GM19238 (cell line): ENCODE results near the gene SCAF8.

Experiments
- DNase-seq: peaks from one replicate; pipeline ENCODE4 v3.0.0; 2011; ENCODE audit warnings: low spot score; ENCODE audit not compliant: insufficient read length

The SCAF8 gene

DNA sequence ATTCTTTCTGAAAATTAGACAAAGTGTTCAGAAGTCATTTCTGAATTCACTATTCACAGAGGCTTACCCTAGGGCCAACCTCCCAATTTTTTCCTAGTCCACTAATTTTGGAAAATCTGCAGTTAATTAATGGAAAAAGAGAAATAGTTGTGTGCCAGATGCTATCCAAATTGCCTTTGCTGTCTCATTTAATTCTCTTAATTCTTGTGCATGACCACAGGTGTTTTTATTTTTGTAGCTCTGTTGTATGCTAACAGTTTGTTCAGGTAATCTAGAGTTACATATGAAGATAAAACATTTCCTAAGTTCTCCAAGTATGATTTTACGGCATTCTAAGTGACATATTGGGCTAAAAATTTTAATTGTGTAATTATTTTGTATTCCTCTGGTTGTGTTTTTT is 96.8 kb downstream of the SCAF8 start:
- no peak for DNase-seq

DNA sequence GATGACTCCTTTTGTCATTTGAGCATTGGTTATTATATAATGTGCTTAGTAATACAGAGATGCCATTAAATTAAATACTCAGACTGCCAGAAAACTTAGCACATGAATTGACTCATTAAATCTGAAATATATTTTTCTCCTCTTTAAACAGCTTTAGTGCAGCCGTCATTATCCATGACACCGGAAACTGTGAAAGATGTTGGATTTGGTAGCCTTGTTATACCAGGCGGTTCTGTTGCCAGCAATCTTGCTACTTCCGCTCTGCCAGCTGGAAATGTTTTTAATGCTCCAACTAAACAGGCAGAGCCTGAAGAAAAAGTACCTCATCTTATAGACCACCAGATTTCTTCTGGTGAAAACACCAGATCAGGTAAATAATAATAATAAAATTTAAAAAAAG is 97.6 kb downstream of the SCAF8 start:
- no peak for DNase-seq

DNA sequence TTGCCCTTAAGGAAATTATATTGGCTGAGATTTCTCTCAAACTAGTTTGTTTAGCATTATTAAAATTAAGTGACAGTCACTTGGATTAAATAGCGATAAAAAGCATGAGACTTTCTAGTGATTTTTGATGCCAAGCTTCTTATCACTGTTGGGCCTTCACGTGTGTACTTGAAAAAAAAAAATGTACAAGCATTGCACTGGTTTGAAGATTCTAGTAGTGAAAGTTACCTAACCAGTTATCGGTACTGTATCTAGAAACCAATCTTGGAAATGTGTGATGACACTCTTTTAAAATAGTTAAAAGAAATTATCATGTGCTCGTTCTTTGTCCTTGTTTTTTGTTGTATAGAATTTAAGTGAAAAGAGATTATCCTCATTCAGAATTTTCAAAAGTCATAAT is 102.1 kb downstream of the SCAF8 start:
- DNase-seq = no peak

DNA sequence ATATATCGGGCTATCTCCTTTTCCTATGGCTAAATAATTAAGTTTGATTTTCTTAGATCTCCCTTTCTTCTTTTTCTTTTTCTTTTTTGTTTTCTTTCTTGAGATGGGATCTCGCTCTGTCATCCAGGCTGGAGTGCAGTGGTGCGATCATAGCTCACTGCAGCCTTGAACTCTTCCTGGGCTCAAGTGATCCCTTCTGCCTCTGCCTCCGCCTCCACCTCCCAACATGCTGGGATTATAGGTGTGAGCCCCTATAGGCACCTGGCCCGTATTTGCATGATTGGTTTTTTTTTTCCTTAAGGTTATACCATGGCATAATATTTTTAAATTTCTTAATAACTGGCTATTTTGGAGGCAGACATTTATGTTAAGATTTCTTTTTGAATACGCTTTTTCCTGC is 106.3 kb downstream of the SCAF8 start:
- DNase-seq = no peak

DNA sequence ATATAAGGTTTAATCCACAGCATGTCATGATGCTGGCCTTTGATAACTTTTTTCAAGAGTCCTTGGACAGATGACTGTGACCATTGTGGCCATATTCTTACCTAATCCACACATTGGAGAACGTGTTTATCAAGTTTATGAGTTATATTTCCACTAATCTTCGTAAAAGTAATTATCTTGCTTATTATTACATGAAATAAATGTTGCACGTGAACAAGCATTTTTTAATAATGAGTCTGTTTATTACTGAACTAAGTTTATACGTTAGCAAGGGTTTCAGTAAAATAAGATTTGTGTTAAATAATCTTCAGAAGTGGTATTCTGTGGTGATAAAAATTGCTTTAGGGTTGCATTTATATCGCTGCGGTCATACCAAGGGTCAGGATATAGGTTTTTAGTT is 107.1 kb downstream of the SCAF8 start:
- no peak for DNase-seq

DNA sequence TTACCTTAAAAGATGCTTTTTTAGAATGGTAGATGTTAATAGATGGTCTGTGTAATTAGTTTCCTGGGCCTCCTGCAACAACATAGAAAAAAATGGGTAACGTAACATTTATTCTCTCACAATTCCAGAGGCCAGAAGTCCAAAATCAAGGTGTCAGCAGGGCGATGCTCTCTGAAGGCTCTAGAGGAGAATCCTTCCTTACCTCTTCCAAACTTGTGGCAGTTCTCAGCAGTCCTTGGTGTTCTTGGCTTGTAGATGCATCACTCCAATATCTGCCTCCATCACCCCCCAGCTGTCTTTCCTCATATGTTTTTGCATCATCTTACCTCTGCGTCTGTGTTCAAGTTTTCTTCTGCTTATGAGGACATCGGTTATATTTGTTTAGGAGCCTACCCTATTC is 107.9 kb downstream of the SCAF8 start:
- DNase-seq = no peak

DNA sequence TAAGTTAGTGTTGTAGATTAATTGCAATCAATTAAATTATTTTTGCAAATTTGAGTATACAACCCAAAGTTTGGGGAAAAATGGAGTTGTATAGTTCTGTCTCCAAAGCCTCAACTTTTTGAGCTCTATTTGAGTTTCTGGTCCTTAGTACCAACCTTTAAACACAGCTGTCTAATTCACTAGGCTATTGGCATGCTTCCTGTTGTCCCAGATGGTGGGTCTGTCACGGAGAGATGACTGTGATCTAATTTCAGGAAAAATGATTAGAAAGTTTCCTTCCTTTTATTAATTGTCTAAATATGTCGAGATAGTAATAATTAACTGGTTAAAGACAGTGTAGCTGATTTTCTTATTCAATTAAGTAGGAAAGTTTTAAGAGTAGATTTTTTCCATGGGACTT is 109.6 kb downstream of the SCAF8 start:
- DNase-seq = no peak

DNA sequence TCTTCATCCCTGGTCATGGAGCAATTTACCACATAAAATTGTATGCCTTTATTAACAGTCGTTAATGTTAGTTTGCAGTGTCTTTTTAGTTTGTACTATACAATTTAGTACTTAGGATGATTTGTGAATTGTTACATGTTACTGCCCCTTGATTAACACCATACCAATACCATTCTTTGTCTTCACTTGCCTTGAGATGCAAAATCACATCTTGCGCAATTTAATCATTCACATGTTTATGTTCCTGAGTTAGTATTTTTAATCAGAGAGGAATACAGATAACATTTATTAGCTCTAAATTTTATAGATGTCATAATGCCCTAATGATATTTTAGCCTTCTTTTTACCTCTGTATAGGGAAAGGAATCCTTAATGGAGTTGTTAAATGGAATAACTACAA is 114.1 kb downstream of the SCAF8 start:
- DNase-seq = no peak

DNA sequence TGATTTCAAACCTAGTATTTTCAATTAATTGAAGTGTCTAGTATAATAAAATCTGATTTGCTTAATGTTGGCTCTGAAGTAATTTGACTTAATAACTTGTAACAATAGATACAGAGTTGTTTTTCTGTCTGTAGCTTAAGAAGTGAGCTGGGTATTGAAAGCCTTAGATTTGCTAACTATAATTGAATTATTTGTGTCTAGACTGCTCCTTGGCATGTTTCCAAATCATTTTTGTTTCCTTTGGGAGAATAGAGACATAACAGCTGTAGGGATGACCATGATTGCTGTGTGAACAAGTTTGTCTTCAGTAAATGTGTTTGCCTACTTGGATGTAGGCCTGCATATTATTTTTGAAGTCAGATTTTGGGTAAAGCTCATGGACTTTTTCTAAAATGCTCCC is 115.4 kb downstream of the SCAF8 start:
- DNase-seq = no peak

DNA sequence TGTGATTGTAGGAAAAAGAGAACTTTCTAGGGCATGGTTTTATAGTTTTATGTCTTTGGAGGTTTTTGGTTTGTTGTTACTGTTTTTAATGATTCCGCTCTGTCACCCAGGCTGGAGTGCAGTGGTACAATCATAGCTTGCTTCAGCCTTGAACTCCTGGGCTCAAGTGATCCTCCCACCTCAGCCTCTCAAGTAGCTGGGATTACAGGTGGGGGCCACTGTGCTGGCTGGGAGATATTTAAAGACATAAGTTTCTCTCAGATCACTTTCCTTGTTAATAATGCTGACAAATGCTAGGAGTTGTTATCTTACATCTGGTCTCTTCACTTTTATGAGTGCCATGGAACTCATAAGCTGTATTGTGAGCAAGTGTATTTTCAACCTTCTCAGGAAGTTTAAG is 116.3 kb downstream of the SCAF8 start:
- DNase-seq = no peak

DNA sequence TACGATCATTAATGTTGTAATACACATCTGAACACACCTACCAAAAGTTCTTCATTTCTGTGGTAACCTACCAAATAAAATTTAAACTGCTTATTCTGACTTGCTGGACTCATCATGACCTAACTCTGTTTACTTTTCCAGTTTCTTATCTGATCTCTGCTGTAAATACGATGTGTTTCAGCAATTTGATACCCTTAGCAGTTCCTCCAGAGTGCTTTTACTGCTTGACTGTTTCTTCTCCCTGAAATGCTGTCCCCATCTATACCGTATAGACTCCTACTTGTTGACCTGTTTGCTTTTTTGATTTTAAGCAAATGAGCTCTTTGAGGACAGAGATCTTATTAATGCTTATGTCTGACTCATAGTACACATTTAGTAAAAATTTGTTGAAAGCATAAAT is 119.5 kb downstream of the SCAF8 start:
- DNase-seq = no peak

DNA sequence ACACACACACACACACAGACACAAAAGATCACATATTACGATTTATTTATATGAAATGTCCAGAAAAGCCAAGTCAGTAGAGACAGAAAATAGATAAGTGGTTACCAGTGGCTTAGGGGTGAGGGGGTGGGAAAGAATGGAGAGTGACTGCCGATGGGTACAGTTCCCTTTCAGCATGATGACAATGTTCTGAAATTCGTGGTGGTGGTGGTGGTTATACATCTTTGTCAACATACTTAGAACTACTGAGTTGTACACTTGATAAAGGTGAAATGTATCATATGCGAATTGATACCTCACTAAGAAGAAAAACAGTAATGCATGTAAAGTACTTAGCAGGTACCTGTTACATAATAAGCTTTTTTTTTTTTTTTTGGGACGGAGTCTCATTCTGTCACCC is 124.3 kb downstream of the SCAF8 start:
- no peak for DNase-seq

DNA sequence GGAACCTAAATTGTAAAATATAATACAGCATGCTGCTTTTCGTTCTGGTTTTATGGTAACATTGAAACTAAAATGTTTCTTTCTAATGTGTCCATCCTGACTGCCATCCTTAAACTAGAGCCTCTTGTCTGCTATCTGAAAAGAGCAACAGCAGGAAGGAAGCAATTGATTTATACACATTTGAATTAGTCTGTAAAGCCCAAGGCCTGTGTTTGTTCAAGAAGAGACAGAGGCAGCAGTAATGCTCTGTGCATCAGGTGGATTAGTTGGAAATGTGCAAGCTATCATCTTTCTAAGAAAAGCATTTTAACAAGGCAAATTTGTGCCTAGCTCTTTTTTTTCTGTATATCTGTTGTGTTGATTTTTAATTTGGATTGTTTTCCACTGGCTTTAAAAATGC is 128.6 kb downstream of the SCAF8 start:
- no peak for DNase-seq

DNA sequence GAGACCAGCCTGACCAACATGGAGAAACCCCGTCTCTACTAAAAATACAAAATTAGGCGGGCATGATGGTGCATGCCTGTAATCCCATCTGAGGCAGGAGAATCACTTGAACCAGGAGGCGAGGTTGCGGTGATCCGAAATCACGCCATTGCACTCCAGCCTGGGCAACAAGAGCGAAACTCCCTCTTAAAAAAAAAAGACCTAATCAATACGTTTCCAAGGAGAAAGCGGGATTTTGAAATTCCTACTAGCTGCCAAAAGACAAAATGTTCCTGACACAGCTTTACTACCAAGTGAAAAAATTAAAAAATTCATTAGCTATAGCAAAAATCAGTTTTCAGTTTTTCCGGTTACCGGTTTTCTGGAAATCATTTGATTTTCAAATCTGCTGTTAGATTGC is 129.3 kb downstream of the SCAF8 start:
- no peak for DNase-seq

DNA sequence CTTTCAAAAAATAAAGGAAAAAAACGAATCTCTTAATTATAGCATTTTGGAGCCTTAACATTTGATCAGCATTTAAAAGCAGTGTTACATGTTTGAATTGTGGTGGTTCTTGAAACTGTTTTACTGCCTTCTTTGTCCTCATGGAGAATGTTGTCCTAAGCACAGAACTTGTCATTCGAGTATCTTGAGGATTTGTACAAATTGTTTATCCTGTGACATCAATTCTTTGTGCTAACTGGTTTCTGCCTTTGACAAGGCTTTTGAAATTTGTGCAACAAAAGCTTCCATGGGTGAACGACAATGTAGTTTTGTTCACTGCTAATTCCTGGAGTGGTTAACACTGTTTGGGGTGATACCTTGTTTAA is 130.8 kb downstream of the SCAF8 start:
- no peak for DNase-seq

DNA sequence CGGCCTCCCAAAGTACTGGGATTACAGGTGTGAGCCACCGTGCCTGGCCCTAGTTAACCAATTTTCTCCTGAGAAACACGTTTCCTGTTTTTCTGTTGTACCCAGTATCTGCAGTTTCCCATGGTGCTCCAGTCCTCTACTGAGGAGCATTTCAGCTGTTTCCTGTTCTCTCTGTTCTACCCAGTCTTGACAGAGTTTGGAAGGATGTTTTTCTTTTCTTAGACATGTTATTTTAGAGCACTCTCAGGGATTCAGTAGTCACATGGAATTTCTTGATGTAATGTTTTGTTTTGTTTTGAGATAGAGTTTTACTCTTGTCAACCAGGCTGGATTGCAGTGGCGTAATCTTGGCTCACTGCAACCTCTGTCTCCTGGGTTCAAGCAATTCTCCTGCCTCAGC is 132.1 kb downstream of the SCAF8 start:
- DNase-seq = no peak

DNA sequence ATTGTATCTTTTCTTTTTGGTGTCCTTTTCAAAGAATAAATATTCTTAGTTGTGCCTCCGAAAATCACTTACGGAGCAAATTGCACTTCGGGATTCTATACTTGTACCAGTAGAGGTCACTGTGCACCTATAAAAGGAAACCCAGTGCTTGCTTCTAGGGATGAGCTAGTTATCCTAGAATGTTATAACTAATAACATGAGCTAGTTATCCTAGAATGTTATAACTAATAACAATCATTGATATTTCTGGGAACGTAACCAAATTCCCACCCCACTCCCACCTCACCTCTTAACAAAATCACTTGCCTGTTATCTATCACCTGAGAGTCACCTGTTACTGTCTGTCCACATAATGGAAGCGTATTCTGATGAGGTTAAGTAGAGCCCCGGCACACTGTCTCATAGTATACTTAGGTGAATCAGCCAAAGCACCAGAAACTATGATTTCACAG is 135.0 kb downstream of the SCAF8 start:
- DNase-seq = no peak

DNA sequence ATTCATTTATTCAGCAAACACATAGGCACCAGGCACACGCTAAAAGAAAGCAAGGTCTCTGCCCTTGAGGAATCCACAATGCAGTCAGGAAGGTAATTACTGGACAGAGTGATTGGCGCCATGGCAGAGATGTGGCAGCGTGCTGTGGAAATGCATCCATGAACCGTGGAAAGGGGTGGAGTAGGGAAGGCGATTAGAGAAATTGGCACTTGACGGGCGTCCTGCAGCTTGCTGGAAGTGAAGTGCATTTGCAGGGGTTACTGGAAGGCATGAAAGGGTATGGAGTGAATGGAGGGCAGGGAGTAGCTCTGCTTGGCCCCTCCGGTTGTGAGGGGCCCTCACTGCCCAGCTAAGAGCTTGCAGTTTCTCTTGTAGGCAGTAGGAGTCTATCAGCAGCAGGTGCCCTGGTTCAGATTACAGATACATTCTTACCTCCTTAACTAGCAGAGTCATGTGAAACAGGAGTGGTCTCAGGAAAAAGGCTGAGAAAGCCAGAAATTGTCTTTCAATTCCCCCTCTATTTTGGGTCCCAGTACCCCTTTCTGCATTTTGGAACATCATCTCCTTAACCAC is 139.4 kb downstream of the SCAF8 start:
- DNase-seq = no peak

DNA sequence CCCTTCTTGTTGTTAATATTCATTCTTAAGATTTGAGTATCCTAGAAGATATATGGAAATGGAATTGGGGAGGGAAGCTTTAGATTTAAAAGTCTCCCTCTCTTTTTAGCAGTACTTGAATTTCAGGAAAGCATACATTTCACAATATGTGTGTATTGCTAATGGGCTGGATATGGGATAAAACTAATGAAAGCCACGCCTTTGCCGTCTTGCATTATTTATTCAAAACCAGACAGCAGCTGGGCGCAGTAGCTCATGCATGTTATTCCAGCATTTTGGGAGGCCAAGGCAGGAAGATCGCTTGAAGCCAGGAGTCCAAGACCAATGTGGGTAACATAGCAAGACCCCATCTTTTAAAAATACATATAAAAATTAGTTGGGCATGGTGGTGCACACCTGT is 140.3 kb downstream of the SCAF8 start:
- DNase-seq = no peak

DNA sequence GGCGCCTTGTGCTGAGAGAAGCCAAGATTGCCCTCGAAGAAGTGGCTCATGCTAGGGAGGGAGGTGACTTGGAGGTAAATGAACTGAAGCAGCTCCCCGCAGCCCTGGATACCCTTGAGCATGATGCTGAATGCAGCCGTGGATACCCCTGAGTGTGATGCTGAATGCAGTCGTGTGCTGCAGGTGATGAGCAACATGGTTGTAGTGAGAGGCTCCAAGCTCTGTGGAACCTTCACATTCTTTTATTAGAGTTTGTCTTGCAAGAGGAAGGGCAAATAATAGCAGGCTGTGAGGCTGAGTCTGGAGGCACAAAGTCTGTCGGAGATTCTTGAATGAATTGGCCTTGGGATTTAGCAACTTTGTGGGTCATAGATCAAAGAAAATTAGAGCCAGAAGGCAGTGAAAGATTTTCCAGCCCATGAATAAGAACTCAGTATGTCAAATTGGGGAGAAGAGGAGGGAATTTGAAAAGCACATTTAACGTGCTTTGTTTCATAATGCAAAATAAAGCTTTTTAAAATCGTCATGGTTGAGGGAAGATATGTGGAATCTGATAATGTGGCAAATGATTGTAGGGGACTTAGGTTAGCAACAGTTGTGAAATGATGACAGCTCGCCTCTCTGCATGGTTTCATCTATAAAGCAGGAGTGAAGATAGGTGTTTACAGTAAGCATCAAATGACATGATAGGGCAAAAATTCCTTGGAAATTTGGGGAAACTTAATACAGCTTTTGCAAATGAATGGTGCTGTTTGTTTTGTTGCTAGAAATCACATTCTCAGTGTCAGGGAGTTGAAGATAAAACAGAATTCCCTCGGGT is 141.8 kb downstream of the SCAF8 start:
- DNase-seq = no peak

DNA sequence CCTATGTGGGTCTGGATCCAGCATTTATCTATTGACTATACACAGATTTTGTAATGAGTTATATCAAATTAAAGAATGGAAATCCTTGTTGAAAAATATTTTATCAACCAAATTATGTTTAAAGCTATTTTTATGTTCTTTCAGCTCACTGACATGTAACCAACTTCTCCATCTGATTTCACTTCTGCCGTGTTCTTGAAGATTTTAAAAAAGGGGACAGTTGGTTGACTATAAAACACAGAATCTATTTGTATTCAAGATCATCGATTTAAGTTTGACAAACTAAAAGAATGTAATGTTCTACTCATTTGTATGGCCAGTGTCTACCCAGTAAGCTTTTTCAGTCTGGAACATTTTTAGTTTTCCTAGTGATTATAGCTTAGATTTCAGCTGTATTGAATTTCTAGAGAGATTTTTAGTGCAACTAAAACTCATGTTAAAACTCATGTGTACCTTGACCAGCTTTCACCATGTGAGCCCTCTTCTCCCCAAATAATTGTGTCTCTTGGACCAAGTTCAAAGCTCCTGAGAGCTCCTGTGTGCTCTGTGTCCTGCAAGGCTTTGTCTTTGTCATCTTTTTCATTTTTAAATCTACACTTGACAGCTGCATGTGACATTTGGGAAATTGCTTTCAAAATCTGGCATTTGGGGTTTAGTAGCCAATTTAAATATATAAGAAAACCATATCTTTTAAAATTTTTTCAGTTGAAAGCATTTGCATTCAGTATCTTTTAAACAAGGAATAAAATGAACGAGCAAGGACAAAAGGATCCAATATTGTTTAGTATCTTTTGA is 143.5 kb downstream of the SCAF8 start:
- no peak for DNase-seq

DNA sequence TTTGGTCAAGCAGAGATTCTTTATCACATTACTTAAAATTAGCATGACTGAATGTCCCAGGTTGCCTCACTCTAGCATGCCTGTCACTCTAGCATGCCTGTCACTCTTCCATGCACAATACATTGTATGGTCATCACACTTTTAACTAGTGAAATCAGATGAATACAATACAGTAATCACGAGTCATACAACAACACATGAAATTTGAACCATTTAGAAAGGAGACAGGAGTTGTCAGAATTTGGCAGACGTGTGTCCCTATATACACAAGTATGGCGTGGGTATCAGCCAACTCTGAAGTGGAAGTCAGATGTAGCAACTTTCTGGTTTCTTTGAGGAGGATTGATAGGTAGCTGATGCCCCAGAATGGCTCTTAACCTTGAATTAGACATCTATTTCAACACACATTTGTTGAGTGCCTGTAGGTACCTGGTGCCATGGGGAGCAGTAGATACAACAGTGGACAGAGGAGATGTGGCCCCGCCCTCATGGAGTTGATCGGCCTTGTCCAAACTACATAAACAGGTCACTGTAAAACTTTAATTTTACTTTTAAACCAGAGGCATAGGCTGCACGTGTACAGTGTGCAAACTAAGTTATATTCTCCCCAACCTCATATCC is 145.8 kb downstream of the SCAF8 start:
- DNase-seq = no peak
